DMS53 (cell line): ENCODE measurements around the gene ALOX15.
"Not testable (repeated sequence)": the region's sequence is repeated elsewhere in the genome, so short reads cannot be mapped to it uniquely, and the experiment has no call there.

Experiments used
- DNase-seq: peaks from one replicate; lab custom pipeline; 2025; lab: John Stamatoyannopoulos, UW

ALOX15 gene

GRCh38 chr17:4648741-4649140 lies 7.3 kb upstream of the ALOX15 start:
- DNase-seq = peak; percentile 96

DNA sequence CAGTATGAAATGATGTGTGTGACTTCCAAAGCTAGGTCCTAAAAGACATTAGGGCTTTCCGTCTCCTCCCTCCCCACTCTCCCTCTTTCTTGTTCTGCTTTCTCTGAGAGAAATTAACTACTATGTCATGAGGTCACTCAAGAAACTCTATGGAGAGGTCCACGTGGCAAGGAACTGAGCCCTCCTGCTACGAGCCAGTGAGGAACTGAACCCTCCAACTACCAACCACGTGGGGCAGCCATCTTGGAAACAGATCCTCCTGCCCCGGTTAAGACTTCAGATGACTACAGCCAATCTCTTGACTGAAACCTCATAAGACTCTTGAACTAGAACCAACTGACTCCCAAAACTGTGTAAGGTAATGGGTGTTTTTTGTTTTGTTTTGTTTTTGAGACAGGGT lies 4.2 kb upstream of the ALOX15 start:
- DNase-seq = no peak

GRCh38 chr17:4643676-4644075 lies 2.2 kb upstream of the ALOX15 start:
- no peak for DNase-seq

DNA sequence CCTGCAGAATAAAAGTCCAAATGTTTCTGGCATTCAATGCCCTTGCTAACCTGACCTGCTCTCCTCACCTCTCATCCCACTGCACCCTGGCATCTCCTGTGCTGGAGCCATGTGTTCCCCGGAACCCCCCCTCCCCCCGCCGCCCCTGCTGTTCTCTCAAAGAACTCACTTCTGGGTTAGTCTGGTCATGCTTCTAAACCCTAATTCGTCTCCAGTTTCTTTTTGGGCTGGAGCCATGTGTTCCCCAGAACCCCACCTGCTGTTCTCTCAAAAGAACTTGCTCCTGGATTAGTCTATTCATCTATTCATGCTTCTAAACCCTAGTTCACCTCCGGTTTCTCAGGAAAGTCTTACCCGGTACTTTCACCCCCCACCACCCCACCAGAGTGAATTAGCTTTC lies 808 bp upstream of the ALOX15 start:
- no peak for DNase-seq

DNA sequence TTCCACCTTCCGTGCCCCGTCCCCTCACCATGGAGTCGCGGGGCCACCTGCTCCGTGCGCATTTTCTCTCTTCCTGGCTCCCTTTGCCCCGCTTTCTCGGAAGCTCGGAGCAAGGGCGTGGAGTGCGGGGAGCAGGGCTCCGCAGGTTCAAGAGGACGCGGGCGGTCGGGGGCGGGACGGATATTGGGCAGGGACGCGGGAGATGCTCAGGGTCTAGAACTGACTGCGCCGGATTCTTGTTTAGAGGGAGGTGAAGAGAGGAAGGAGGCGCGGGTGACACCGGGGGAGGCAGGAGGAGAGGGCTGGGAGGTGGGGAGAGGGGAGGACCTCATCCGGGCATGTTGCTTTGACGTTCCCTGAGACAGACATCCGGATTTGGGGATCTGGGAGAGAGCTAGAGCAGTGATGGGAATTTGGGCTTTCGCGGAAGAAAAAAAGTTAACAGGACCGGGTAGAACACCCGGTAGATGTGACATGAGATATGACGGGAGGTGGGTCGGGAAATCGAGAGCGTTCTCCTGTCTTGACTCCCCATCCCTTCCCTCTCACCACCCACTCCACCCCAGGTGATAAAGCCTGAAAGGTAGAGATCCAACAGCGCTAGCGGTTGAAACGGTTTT lies 799 bp downstream of the ALOX15 start:
- DNase-seq = not testable (repeated sequence)

- DNase-seq = peak; percentile 65
Measured at GRCh38 chr17:4639301-4640059, 2.0 kb downstream of the ALOX15 start.

- DNase-seq = peak; percentile 52
Measured at GRCh38 chr17:4638766-4639165, 2.7 kb downstream of the ALOX15 start.

DNA sequence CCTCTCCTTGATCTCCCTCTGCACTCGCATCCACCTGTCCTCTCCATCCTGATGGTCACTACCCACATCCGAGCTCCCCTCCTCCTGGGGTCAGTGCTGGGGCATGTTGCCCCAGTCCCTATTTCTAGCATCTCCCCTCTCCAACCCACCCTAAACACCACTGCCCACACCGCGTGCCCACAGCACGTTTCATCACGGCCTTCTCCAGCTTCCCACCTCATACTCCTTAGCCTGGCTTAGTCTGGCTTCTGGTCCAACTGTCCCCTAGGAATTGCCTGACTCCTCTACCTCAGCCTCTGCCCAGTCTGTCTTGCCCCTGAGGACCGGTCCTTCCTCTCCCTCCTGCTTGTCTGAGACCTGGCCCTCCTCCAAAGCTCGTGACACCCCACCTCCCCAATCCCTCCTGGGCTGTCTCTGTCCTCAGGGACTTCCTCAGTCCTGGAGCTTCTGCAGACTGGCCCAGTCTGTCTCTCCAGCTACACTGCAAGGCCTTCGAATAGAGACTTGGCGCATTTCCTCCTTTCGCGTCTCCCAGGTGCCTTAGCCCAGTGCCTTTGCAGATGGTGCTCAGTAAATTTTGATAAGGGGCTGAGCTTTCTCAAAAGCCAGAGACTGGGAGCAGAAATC lies 4.9 kb downstream of the ALOX15 start:
- DNase-seq = no peak

- DNase-seq = peak; percentile 34
Measured at GRCh38 chr17:4635823-4636375, 5.6 kb downstream of the ALOX15 start.

- no peak for DNase-seq
Measured at GRCh38 chr17:4634976-4635375, 6.5 kb downstream of the ALOX15 start.

GRCh38 chr17:4633643-4634042 lies 7.8 kb downstream of the ALOX15 start:
- no peak for DNase-seq

- no peak for DNase-seq
Measured at GRCh38 chr17:4632581-4632920, 8.9 kb downstream of the ALOX15 start.

GRCh38 chr17:4631836-4632580 lies 9.5 kb downstream of the ALOX15 start:
- DNase-seq = no peak

GRCh38 chr17:4631431-4631830 lies 10.0 kb downstream of the ALOX15 start:
- DNase-seq = no peak

GRCh38 chr17:4626734-4627256 lies 14.7 kb downstream of the ALOX15 start:
- DNase-seq = no peak

DNA sequence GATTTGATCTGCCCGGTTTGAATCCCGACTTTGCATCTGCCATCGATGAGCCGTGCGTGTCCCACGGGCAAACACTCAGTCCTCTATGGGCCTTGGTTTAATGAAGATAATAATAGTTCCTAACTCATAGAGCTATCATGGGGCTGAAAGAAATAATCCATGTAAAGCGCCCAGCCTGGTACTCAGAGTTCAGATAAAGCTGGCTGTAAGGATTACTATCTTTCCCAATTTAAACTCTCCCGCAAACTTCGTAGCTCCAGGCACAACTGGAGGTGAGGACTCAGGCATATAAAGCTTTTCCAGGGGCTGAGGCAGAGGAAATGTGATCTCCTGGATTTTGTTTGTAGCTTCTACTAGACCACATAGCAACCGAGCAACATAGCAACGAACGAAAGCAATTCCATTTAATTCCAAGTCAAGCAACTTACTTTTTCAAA lies 16.3 kb downstream of the ALOX15 start:
- peak; percentile 52 for DNase-seq

DNA sequence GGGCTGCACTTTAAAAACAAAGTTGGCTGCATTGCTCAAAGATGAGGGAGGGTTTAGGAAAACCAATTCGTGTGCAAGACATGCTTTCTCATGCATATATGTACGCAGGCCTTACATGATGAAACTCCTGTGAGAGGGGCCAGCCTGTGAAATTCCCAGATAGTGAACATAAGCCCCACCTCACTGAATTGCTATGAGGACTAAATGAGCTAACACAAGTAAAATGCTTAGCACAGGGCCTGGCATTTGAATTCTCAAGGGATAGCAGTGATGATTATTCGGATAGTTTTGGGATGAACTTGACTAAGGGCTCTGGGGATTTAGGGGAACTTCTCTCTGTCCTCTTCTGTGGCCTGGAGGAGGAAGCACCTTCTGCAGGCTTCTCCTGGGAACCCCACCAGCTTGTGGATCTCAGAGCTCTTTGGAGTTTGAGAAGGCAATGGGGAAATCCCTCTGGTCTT lies 17.0 kb downstream of the ALOX15 start:
- DNase-seq = not testable (repeated sequence)

DNA sequence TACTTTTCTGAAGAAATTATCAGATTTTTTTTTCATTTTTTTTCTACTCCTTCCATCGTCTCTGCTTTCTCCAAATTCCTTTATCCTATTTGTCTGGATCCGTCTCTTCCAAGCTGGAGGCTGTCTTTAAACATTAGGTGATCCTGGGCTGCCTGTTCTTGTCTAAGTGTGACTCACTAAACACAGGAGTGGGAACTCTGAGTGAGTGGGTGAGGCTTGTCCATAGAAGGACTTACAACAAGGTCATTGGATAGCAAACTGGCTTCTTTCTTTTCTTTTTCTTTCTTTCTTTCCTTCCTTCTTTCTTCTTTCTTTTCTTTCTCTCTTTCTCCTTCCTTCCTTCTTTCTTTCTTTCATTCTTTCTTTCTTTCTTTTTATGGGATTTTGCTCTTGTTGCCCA lies 18.2 kb downstream of the ALOX15 start:
- no peak for DNase-seq

DNA sequence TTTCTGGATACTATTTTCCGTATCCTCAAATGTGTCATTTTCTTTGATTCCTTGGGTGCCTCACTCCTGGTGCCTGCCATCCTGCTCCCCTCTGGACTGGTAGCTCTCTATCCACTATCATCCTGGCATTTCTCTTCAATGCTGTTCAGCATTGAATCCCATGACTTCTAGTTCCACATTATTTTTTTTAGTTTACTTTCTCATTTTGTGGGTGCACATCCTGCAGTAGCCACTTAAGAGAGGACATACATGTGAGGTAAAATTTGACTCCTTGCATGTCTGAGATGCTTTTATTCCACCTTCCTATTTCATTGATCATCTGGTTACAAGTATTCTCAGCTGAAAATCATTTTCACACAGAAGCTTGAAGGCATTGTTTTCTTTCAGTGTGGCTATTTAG lies 19.1 kb downstream of the ALOX15 start:
- no peak for DNase-seq

DNA sequence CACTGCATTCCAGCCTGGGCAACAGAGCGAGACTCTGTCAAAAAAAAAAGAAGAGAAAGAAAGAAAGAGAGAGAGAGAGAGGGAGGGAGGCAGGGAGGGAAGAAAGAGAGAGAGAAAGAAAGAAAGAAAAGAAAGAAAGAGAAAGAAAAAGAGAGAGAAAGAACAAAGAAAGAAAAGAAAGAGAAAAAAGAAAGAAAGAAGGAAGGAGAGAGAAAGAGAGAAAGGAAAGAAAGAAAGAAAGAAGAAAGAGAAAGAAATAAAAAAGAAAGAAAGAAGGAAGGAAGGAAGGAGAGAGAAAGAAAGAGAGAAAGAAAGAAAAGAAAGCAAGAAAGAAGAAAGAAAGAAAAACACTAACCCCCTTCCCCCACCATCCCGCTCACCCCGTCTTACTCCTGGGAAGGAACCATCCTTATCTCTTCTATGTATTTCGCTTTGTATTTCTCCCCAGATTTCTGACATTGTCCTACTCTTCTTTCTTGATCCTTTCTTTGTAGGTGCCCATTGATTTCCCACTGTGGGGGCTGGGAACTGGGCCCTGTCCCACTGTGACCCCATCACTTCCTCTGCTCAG lies 20.9 kb downstream of the ALOX15 start:
- no peak for DNase-seq

DNA sequence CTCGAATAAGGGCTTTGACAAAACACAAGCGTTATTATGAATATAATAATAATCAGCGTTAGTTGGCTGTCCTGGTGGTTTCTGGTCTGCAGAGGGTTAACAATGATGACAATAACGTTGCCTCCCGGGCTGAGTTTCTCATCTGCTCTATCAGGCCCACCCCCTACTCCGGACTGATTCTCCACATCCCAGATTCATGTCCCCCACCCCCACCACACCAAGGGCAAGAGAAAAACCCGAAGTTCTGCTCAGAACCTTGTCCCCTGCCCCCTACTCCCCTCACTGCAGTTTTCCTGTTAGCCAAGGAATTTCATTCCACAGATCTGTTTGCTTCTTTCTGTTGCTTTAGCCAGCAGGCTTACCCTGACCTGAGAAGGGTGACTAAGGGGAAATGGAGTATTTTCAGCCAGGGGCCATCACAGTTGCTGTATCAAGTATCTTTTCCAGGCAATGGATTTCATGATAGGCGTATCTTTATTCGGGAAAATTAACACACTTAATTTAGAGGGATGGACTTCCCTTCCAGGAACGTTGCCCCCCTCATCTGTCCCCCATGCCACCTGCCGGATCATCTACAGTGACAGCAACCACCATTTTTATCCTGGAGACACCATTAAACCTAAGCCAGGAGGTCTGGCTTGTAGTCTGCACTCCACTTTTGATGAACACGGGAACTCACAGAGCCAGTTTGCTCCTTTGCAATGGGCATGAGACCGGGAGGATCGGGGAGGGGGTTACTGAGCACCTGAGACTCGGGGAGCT lies 23.7 kb downstream of the ALOX15 start:
- DNase-seq = no peak
